Measurements from ENCODE around the gene SEMA5A. TPM values are rescaled to one million over a fixed set of nuclear protein-coding genes. Genes with fewer than 3 reads are reported as not detected.
A peak's percentile ranks its signal among the peaks of the same experiment; 100 is the strongest.

The SEMA5A gene
- total RNA-seq, 6 experiments from 2014 or later: 54.2 to 69.7 (median 59.9) TPM

GRCh38 chr5:9295466-9295801 is 250.4 kb downstream of the SEMA5A start:
- no peak for TF ChIP-seq CTCF (IDR thresholded peaks at IDR 0.05)

GRCh38 chr5:9294793-9295465 is 250.9 kb downstream of the SEMA5A start:
- Mint-ChIP-seq H3K27ac (no peak overlapping the region), H3K9me3 (no peaks in the 10 kb centered on the region), H3K4me1 (ENCODE audit: low read depth) (no peaks in the 10 kb centered on the region), H3K27me3 (ENCODE audit: insufficient read depth) (no peaks in the 10 kb centered on the region), H3K4me3 (no peak overlapping the region), H3K36me3 (ENCODE audit: low read depth) (peaks cover 4% of the 10 kb centered on the region; the same call in 1 of the 2 replicates)
- no peak for DNase-seq
- no peak for TF ChIP-seq CTCF (IDR thresholded peaks at IDR 0.05)

More at GRCh38 chr5:9295466-9295801, 250.4 kb downstream of the SEMA5A start:
- Mint-ChIP-seq H3K36me3 (ENCODE audit: low read depth) (peaks cover 6% of the 10 kb centered on the region; the same call in 1 of the 2 replicates), H3K4me1 (ENCODE audit: low read depth) (no peaks in the 10 kb centered on the region), H3K9me3 (no peaks in the 10 kb centered on the region), H3K27ac (no peak overlapping the region), H3K27me3 (ENCODE audit: insufficient read depth) (no peaks in the 10 kb centered on the region), H3K4me3 (no peak overlapping the region)
- no peak for DNase-seq

GRCh38 chr5:9288234-9288633 is 257.6 kb downstream of the SEMA5A start:
- no peak for DNase-seq
- Mint-ChIP-seq H3K36me3 (ENCODE audit: low read depth) (no peaks in the 10 kb centered on the region), H3K27me3 (ENCODE audit: insufficient read depth) (no peaks in the 10 kb centered on the region; the same call in 1 of the 2 replicates), H3K4me1 (ENCODE audit: low read depth) (peaks cover 29% of the 10 kb centered on the region), H3K27ac (no peak overlapping the region), H3K9me3 (no peaks in the 10 kb centered on the region), H3K4me3 (no peak overlapping the region)
- TF ChIP-seq CTCF (IDR thresholded peaks at IDR 0.05): no peak

GRCh38 chr5:9284781-9285307 is 261.0 kb downstream of the SEMA5A start:
- H3K9me3 Mint-ChIP-seq: peaks cover under 1% of the 10 kb centered on the region; the same call in 1 of the 2 replicates

GRCh38 chr5:9284272-9284671 is 261.6 kb downstream of the SEMA5A start:
- DNase-seq: no peak
- Mint-ChIP-seq H3K27me3 (ENCODE audit: insufficient read depth) (no peaks in the 10 kb centered on the region; the same call in 1 of the 2 replicates), H3K4me3 (peak overlapping the region; percentile 82), H3K27ac (peak overlapping the region; percentile 77), H3K4me1 (ENCODE audit: low read depth) (peaks cover 47% of the 10 kb centered on the region), H3K36me3 (ENCODE audit: low read depth) (peaks cover 15% of the 10 kb centered on the region), H3K9me3 (peaks cover 6% of the 10 kb centered on the region; the same call in 1 of the 2 replicates)
- TF ChIP-seq CTCF (IDR thresholded peaks at IDR 0.05): no peak

More at GRCh38 chr5:9284781-9285307, 261.0 kb downstream of the SEMA5A start:
- no peaks in the 10 kb centered on the region; the same call in 1 of the 2 replicates for H3K27me3 Mint-ChIP-seq (ENCODE audit: insufficient read depth)
- peak overlapping the region; percentile 77 for H3K27ac Mint-ChIP-seq
- H3K4me1 Mint-ChIP-seq (ENCODE audit: low read depth): peaks cover 47% of the 10 kb centered on the region
- peak; percentile 46 for DNase-seq
- peak overlapping the region; percentile 82 for H3K4me3 Mint-ChIP-seq
- TF ChIP-seq CTCF (IDR thresholded peaks at IDR 0.05): no peak
- peaks cover 9% of the 10 kb centered on the region for H3K36me3 Mint-ChIP-seq (ENCODE audit: low read depth)

Measured in HFFc6 (cell line).